Measurements from ENCODE around the gene BROX.
"Not testable (repeated sequence)": the region's sequence is repeated elsewhere in the genome, so short reads cannot be mapped to it uniquely, and the experiment has no call there.

BROX gene

GRCh38 chr1:222712253-222713090 lies at the start of gene BROX, which contains the start of gene AIDA:
BROX (plus strand) TSS chr1:222712564; CDS start chr1:222715700, 3,136 bp downstream.
AIDA (minus strand) TSS chr1:222712491; CDS start chr1:222712317, 174 bp downstream.
- DNase-seq, result peak; percentile 74

GRCh38 chr1:222663431-222663934 lies 48.9 kb upstream of the BROX start:
- DNase-seq, result no peak

- no peak for DNase-seq
Observed at GRCh38 chr1:222665964-222666363, 46.4 kb upstream of the BROX start.

- not testable (repeated sequence) for DNase-seq
Observed at GRCh38 chr1:222668184-222668583, 44.2 kb upstream of the BROX start.

- not testable (repeated sequence) for DNase-seq
Observed at GRCh38 chr1:222669107-222669506, 43.3 kb upstream of the BROX start.

- DNase-seq, result no peak
Observed at GRCh38 chr1:222670110-222670509, 42.3 kb upstream of the BROX start.

- DNase-seq, result no peak
Observed at GRCh38 chr1:222680080-222680479, 32.3 kb upstream of the BROX start.

- DNase-seq, result no peak
Observed at GRCh38 chr1:222691016-222691415, 21.3 kb upstream of the BROX start.

GRCh38 chr1:222694927-222695326 lies 17.4 kb upstream of the BROX start:
- no peak for DNase-seq

GRCh38 chr1:222696741-222697140 lies 15.6 kb upstream of the BROX start:
- no peak for DNase-seq

GRCh38 chr1:222697203-222697602 lies 15.2 kb upstream of the BROX start:
- no peak for DNase-seq

- DNase-seq, result no peak
Observed at GRCh38 chr1:222697826-222698225, 14.5 kb upstream of the BROX start.

- DNase-seq, result no peak
Observed at GRCh38 chr1:222702210-222702609, 10.2 kb upstream of the BROX start.

- no peak for DNase-seq
Observed at GRCh38 chr1:222704260-222704659, 8.1 kb upstream of the BROX start.

- no peak for DNase-seq
Observed at GRCh38 chr1:222706815-222707214, 5.5 kb upstream of the BROX start.

GRCh38 chr1:222709700-222710153 lies 2.6 kb upstream of the BROX start:
- DNase-seq, result no peak

GRCh38 chr1:222711319-222712252 lies 778 bp upstream of the BROX start:
- DNase-seq, result no peak

GRCh38 chr1:222713091-222713961 lies 962 bp downstream of the BROX start:
- DNase-seq, result peak; percentile 93

- no peak for DNase-seq
Observed at GRCh38 chr1:222716393-222716792, 4.0 kb downstream of the BROX start.

- no peak for DNase-seq
Observed at GRCh38 chr1:222728746-222729145, 16.4 kb downstream of the BROX start.

GRCh38 chr1:222730866-222731265 lies 18.5 kb downstream of the BROX start:
- DNase-seq, result no peak

All from NCI-H1436 treated with DMSO at 0.1 percent for 48 hours (cell line).